GM18519 (cell line): ENCODE results near the gene GPR55.

ENCODE experiments used
- ATAC-seq: cut with Tn5 transposase; IDR thresholded peaks from one replicate; pipeline ENCODE4 v1.9.1; 2021; ENCODE audit warnings: mild to moderate bottlenecking, moderate library complexity; ENCODE audit not compliant: unreplicated experiment, low FRiP score

GPR55 gene

GRCh38 chr2:230921806-230922595, 3.0 kb downstream of the GPR55 start:
- ATAC-seq, result no peak

GRCh38 chr2:230920167-230920566, 4.9 kb downstream of the GPR55 start:
- ATAC-seq, result no peak

GRCh38 chr2:230919681-230920080, 5.4 kb downstream of the GPR55 start:
- no peak for ATAC-seq

- no peak for ATAC-seq
Observed at GRCh38 chr2:230919240-230919639, 5.8 kb downstream of the GPR55 start.

- ATAC-seq, result no peak
Observed at GRCh38 chr2:230916218-230916617, 8.8 kb downstream of the GPR55 start.

GRCh38 chr2:230915319-230915718, 9.7 kb downstream of the GPR55 start:
- ATAC-seq, result no peak

- ATAC-seq, result no peak
Observed at GRCh38 chr2:230914886-230915285, 10.2 kb downstream of the GPR55 start.

- no peak for ATAC-seq
Observed at GRCh38 chr2:230913406-230914143, 11.5 kb downstream of the GPR55 start.

GRCh38 chr2:230912724-230913123, 12.3 kb downstream of the GPR55 start:
- no peak for ATAC-seq

- ATAC-seq, result no peak
Observed at GRCh38 chr2:230912046-230912445, 13.0 kb downstream of the GPR55 start.

GRCh38 chr2:230910546-230911177, 14.4 kb downstream of the GPR55 start:
- no peak for ATAC-seq

GRCh38 chr2:230909841-230910545, 15.0 kb downstream of the GPR55 start:
- ATAC-seq, result no peak

- ATAC-seq, result no peak
Observed at GRCh38 chr2:230908595-230909191, 16.3 kb downstream of the GPR55 start.

GRCh38 chr2:230908092-230908594, 16.9 kb downstream of the GPR55 start:
- ATAC-seq, result no peak

GRCh38 chr2:230907361-230908091, 17.5 kb downstream of the GPR55 start:
- no peak for ATAC-seq

GRCh38 chr2:230906471-230907230, 18.4 kb downstream of the GPR55 start:
- ATAC-seq, result no peak

GRCh38 chr2:230905448-230906421, 19.3 kb downstream of the GPR55 start:
- ATAC-seq, result no peak
